BLaER1 (cell line): ENCODE data around the gene CFAP97D1.
A peak's percentile ranks its signal among the peaks of the same experiment; 100 is the strongest.

ENCODE experiments used
- H3K27ac ChIP-seq: shearing (Covaris generic); formaldehyde crosslinking; 2 replicates; pipeline ENCODE4 v1.8.1; 2022
- H3K27me3 ChIP-seq: shearing (Covaris generic); formaldehyde crosslinking; 2 replicates; pipeline ENCODE4 v1.8.1; 2022
- H3K36me3 ChIP-seq: shearing (Covaris generic); formaldehyde crosslinking; 2 replicates; pipeline ENCODE4 v1.8.1; 2022
- H3K4me1 ChIP-seq: shearing (Covaris generic); formaldehyde crosslinking; 2 replicates; pipeline ENCODE4 v1.8.1; 2022
- H3K4me2 ChIP-seq: shearing (Covaris generic); formaldehyde crosslinking; 2 replicates; pipeline ENCODE4 v1.8.1; 2022
- H3K4me3 ChIP-seq: shearing (Covaris generic); formaldehyde crosslinking; 2 replicates; pipeline ENCODE4 v1.8.1; 2022
- H3K9ac ChIP-seq: shearing (Covaris generic); formaldehyde crosslinking; 2 replicates; pipeline ENCODE4 v1.8.1; 2022
- H3K9me3 ChIP-seq: shearing (Covaris generic); formaldehyde crosslinking; 2 replicates; pipeline ENCODE4 v1.8.1; 2022
- H4K20me1 ChIP-seq: shearing (Covaris generic); formaldehyde crosslinking; 2 replicates; pipeline ENCODE4 v1.8.1; 2022
- Cebpa-rat ChIP-seq: shearing (Covaris generic); IDR thresholded peaks from 2 replicates; pipeline ENCODE4 v1.8.1; 2022

The CFAP97D1 gene

GRCh38 chr17:43766413-43767052 lies 13.7 kb upstream of the CFAP97D1 start:
- Histone ChIP-seq H3K36me3 (peaks cover 22% of the 10 kb centered on the region), H3K4me3 (no peak overlapping the region), H3K27ac (no peak overlapping the region), H3K4me1 (peaks cover 15% of the 10 kb centered on the region), H3K9ac (no peak overlapping the region), H4K20me1 (no peaks in the 10 kb centered on the region), H3K4me2 (no peak overlapping the region), H3K9me3 (no peaks in the 10 kb centered on the region), H3K27me3 (no peaks in the 10 kb centered on the region)
- no peak for TF ChIP-seq Cebpa-rat

- H3K27ac ChIP-seq, result no peak overlapping the region
- peaks cover 29% of the 10 kb centered on the region for H3K36me3 ChIP-seq
- H3K9me3 ChIP-seq, result no peaks in the 10 kb centered on the region
- peaks cover 15% of the 10 kb centered on the region for H3K4me1 ChIP-seq
- H3K4me3 ChIP-seq, result no peak overlapping the region
- H3K9ac ChIP-seq, result no peak overlapping the region
- H3K4me2 ChIP-seq, result no peak overlapping the region
- no peaks in the 10 kb centered on the region for H3K27me3 ChIP-seq
- no peak for TF ChIP-seq Cebpa-rat
- no peaks in the 10 kb centered on the region for H4K20me1 ChIP-seq
These were observed 13.1 kb upstream of the CFAP97D1 start for GRCh38 chr17:43767053-43767712.

- H4K20me1 ChIP-seq, result no peaks in the 10 kb centered on the region
- H3K36me3 ChIP-seq, result peaks cover 34% of the 10 kb centered on the region
- no peak overlapping the region for H3K27ac ChIP-seq
- H3K4me3 ChIP-seq, result no peak overlapping the region
- H3K4me1 ChIP-seq, result peaks cover 15% of the 10 kb centered on the region
- H3K9ac ChIP-seq, result no peak overlapping the region
- H3K9me3 ChIP-seq, result no peaks in the 10 kb centered on the region
- no peak for TF ChIP-seq Cebpa-rat
- H3K4me2 ChIP-seq, result no peak overlapping the region
- no peaks in the 10 kb centered on the region for H3K27me3 ChIP-seq
These were observed 12.5 kb upstream of the CFAP97D1 start for GRCh38 chr17:43767713-43768059.

GRCh38 chr17:43768382-43768781 lies 11.9 kb upstream of the CFAP97D1 start:
- no peaks in the 10 kb centered on the region for H3K27me3 ChIP-seq
- no peak overlapping the region for H3K4me3 ChIP-seq
- H3K9me3 ChIP-seq, result no peaks in the 10 kb centered on the region
- TF ChIP-seq Cebpa-rat, result no peak
- H4K20me1 ChIP-seq, result no peaks in the 10 kb centered on the region
- H3K4me2 ChIP-seq, result peak overlapping the region; percentile 54
- no peak overlapping the region for H3K27ac ChIP-seq
- H3K4me1 ChIP-seq, result peaks cover 21% of the 10 kb centered on the region
- no peak overlapping the region for H3K9ac ChIP-seq
- H3K36me3 ChIP-seq, result peaks cover 39% of the 10 kb centered on the region

GRCh38 chr17:43768943-43769342 lies 11.3 kb upstream of the CFAP97D1 start:
- Histone ChIP-seq H3K9ac (no peak overlapping the region), H3K4me1 (peaks cover 27% of the 10 kb centered on the region), H4K20me1 (no peaks in the 10 kb centered on the region), H3K27me3 (no peaks in the 10 kb centered on the region), H3K4me2 (peak overlapping the region; percentile 54), H3K4me3 (no peak overlapping the region), H3K36me3 (peaks cover 39% of the 10 kb centered on the region), H3K9me3 (no peaks in the 10 kb centered on the region), H3K27ac (no peak overlapping the region)
- TF ChIP-seq Cebpa-rat, result no peak

GRCh38 chr17:43769426-43769825 lies 10.8 kb upstream of the CFAP97D1 start:
- H3K36me3 ChIP-seq, result peaks cover 43% of the 10 kb centered on the region
- no peak overlapping the region for H3K27ac ChIP-seq
- TF ChIP-seq Cebpa-rat, result no peak
- H3K9ac ChIP-seq, result no peak overlapping the region
- H3K4me3 ChIP-seq, result no peak overlapping the region
- no peaks in the 10 kb centered on the region for H3K27me3 ChIP-seq
- H3K9me3 ChIP-seq, result no peaks in the 10 kb centered on the region
- no peaks in the 10 kb centered on the region for H4K20me1 ChIP-seq
- no peak overlapping the region for H3K4me2 ChIP-seq
- H3K4me1 ChIP-seq, result peaks cover 30% of the 10 kb centered on the region

- peaks cover 30% of the 10 kb centered on the region for H3K4me1 ChIP-seq
- H3K27me3 ChIP-seq, result no peaks in the 10 kb centered on the region
- no peak overlapping the region for H3K9ac ChIP-seq
- peaks cover 48% of the 10 kb centered on the region for H3K36me3 ChIP-seq
- H3K4me2 ChIP-seq, result no peak overlapping the region
- no peaks in the 10 kb centered on the region for H4K20me1 ChIP-seq
- no peak overlapping the region for H3K27ac ChIP-seq
- no peak overlapping the region for H3K4me3 ChIP-seq
- no peak for TF ChIP-seq Cebpa-rat
- no peaks in the 10 kb centered on the region for H3K9me3 ChIP-seq
These were observed 10.4 kb upstream of the CFAP97D1 start for GRCh38 chr17:43769859-43770258.

- H3K4me2 ChIP-seq, result no peak overlapping the region
- peaks cover 53% of the 10 kb centered on the region for H3K36me3 ChIP-seq
- no peaks in the 10 kb centered on the region for H3K9me3 ChIP-seq
- TF ChIP-seq Cebpa-rat, result no peak
- no peak overlapping the region for H3K4me3 ChIP-seq
- no peaks in the 10 kb centered on the region for H3K27me3 ChIP-seq
- H3K4me1 ChIP-seq, result peaks cover 30% of the 10 kb centered on the region
- no peak overlapping the region for H3K9ac ChIP-seq
- H4K20me1 ChIP-seq, result no peaks in the 10 kb centered on the region
- H3K27ac ChIP-seq, result no peak overlapping the region
These were observed 9.3 kb upstream of the CFAP97D1 start for GRCh38 chr17:43770957-43771356.

- Histone ChIP-seq H3K4me1 (peaks cover 30% of the 10 kb centered on the region), H3K27ac (no peak overlapping the region), H4K20me1 (no peaks in the 10 kb centered on the region), H3K4me3 (no peak overlapping the region), H3K27me3 (no peaks in the 10 kb centered on the region), H3K4me2 (no peak overlapping the region), H3K9me3 (no peaks in the 10 kb centered on the region), H3K36me3 (peaks cover 53% of the 10 kb centered on the region), H3K9ac (no peak overlapping the region)
- TF ChIP-seq Cebpa-rat, result no peak
These were observed 8.8 kb upstream of the CFAP97D1 start for GRCh38 chr17:43771463-43771862.

GRCh38 chr17:43772877-43773648 lies 7.2 kb upstream of the CFAP97D1 start:
- Histone ChIP-seq H3K4me1 (peaks cover 32% of the 10 kb centered on the region), H3K4me2 (peak overlapping the region; percentile 49), H3K9me3 (no peaks in the 10 kb centered on the region), H4K20me1 (no peaks in the 10 kb centered on the region), H3K9ac (no peak overlapping the region), H3K27ac (no peak overlapping the region), H3K36me3 (peaks cover 53% of the 10 kb centered on the region), H3K4me3 (no peak overlapping the region), H3K27me3 (no peaks in the 10 kb centered on the region)
- TF ChIP-seq Cebpa-rat, result no peak
